Mesenchymal stem cell (in vitro differentiated cells and primary cell): Measurements from ENCODE around the gene CGREF1.
A peak's percentile ranks its signal among the peaks of the same experiment; 100 is the strongest.

Source experiments
- DNase-seq: peaks from one replicate; pipeline ENCODE4 v3.0.0-alpha.2; 2013
- H2AFZ ChIP-seq: one replicate; pipeline ENCODE4 v1.6.1; 2013; ENCODE audit warnings: low read depth, mild to moderate bottlenecking, control low read depth, inconsistent platforms, low read length, moderate library complexity
- H2AK5ac ChIP-seq: 2 replicates; pipeline ENCODE4 v1.6.1; 2013; ENCODE audit warnings: low read length, moderate library complexity, mild to moderate bottlenecking, inconsistent platforms; ENCODE audit not compliant: severe bottlenecking
- H2BK120ac ChIP-seq: one replicate; pipeline ENCODE4 v1.6.1; 2013; ENCODE audit warnings: low read depth, mild to moderate bottlenecking, inconsistent platforms, low read length, moderate library complexity
- H2BK12ac ChIP-seq, 2 experiments: one replicate each; pipeline ENCODE4 v1.6.1; 2013; ENCODE audit warnings: inconsistent platforms in 2 of 2, low read length in 2 of 2, mild to moderate bottlenecking in 2 of 2, moderate library complexity in 2 of 2, control low read depth in 1 of 2
- H2BK15ac ChIP-seq: one replicate; pipeline ENCODE4 v1.6.1; 2013; ENCODE audit warnings: mild to moderate bottlenecking, low read depth, inconsistent platforms; ENCODE audit not compliant: poor library complexity, severe bottlenecking
- H2BK5ac ChIP-seq: 2 replicates; pipeline ENCODE4 v1.6.1; 2013; ENCODE audit warnings: low read depth, mild to moderate bottlenecking, low read length, control low read depth, inconsistent platforms; ENCODE audit not compliant: poor library complexity, severe bottlenecking
- H3K14ac ChIP-seq, 2 experiments: one replicate each; pipeline ENCODE4 v1.6.1; 2013; ENCODE audit warnings: inconsistent platforms in 2 of 2, low read length in 2 of 2, control low read depth in 1 of 2, mild to moderate bottlenecking in 1 of 2, moderate library complexity in 1 of 2
- H3K18ac ChIP-seq, 2 experiments: one replicate each; pipeline ENCODE4 v1.6.1; 2013; ENCODE audit warnings: inconsistent platforms in 2 of 2, low read length in 2 of 2, control low read depth in 1 of 2, low read depth in 1 of 2, mild to moderate bottlenecking in 1 of 2
- H3K23ac ChIP-seq, 2 experiments: one replicate each; pipeline ENCODE4 v1.6.1; 2013; ENCODE audit warnings: inconsistent platforms in 2 of 2, low read length in 2 of 2, mild to moderate bottlenecking in 2 of 2, moderate library complexity in 2 of 2, control low read depth in 1 of 2
- H3K27ac ChIP-seq: 2 replicates; pipeline ENCODE4 v1.5.1; 2013; ENCODE audit warnings: mild to moderate bottlenecking, moderate library complexity, low read length, control low read depth, inconsistent platforms; ENCODE audit not compliant: poor library complexity, severe bottlenecking
- H3K27me3 ChIP-seq, 2 experiments: 2 replicates each; pipeline versions ENCODE4 v1.6.1 to v1.7.0; 2013; ENCODE audit warnings: low read length in 2 of 2, mild to moderate bottlenecking in 2 of 2, moderate library complexity in 2 of 2, control low read depth in 1 of 2, inconsistent platforms in 1 of 2; ENCODE audit not compliant: control insufficient read depth in 1 of 2, insufficient read depth in 1 of 2
- H3K36me3 ChIP-seq, 2 experiments: 2 replicates each; pipeline versions ENCODE4 v1.6.1 to v1.7.0; 2013; ENCODE audit warnings: low read length in 2 of 2, control low read depth in 1 of 2, inconsistent platforms in 1 of 2, low read depth in 1 of 2, mild to moderate bottlenecking in 1 of 2; ENCODE audit not compliant: insufficient read depth in 2 of 2, control insufficient read depth in 1 of 2
- H3K4ac ChIP-seq, 2 experiments: one replicate each; pipeline ENCODE4 v1.6.1; 2013; ENCODE audit warnings: inconsistent platforms in 2 of 2, low read length in 2 of 2, mild to moderate bottlenecking in 2 of 2, moderate library complexity in 2 of 2, control low read depth in 1 of 2, low read depth in 1 of 2
- H3K4me1 ChIP-seq: 2 replicates; pipeline ENCODE4 v1.6.1; 2013; ENCODE audit warnings: low read depth, low read length, control low read depth; ENCODE audit not compliant: control insufficient read depth, insufficient read depth
- H3K4me2 ChIP-seq: 2 replicates; pipeline ENCODE4 v1.6.1; 2013; ENCODE audit warnings: low read length, mild to moderate bottlenecking, inconsistent platforms; ENCODE audit not compliant: poor library complexity, severe bottlenecking
- H3K4me3 ChIP-seq, 2 experiments: 2 replicates each; pipeline versions ENCODE4 v1.5.1 to v1.7.0; 2013; ENCODE audit warnings: low read length in 2 of 2, mild to moderate bottlenecking in 2 of 2, control low read depth in 1 of 2, low read depth in 1 of 2; ENCODE audit not compliant: insufficient read depth in 1 of 2
- H3K79me1 ChIP-seq: replicated peaks from 2 replicates; pipeline ENCODE4 v1.6.1; 2013; ENCODE audit warnings: mild to moderate bottlenecking, control low read depth, low read length, inconsistent platforms; ENCODE audit not compliant: poor library complexity, severe bottlenecking
- H3K9ac ChIP-seq: 2 replicates; pipeline ENCODE4 v1.7.0; 2013; ENCODE audit warnings: mild to moderate bottlenecking, low read length, moderate library complexity
- H3K9me3 ChIP-seq: 2 replicates; pipeline ENCODE4 v1.7.0; 2013; ENCODE audit warnings: mild to moderate bottlenecking, low read length; ENCODE audit not compliant: control insufficient read depth
- H4K8ac ChIP-seq: one replicate; pipeline ENCODE4 v1.6.1; 2013; ENCODE audit warnings: inconsistent platforms, mild to moderate bottlenecking, low read length, moderate library complexity
- H4K91ac ChIP-seq: one replicate; pipeline ENCODE4 v1.6.1; 2013; ENCODE audit warnings: mild to moderate bottlenecking, low read length, inconsistent platforms
- WGBS: methylation state at CpG from one replicate; pipeline ENCODE4 v1.1.7; 2013; ENCODE audit warnings: mixed read lengths; 5-methylcytosine and 5-hydroxymethylcytosine counted together

The CGREF1 gene

GRCh38 chr2:27070653-27071276, 48.2 kb downstream of the CGREF1 start:
- Histone ChIP-seq H2BK15ac (no peak overlapping the region), H3K27ac (peak overlapping the region; percentile 66), H4K91ac (peak overlapping the region; percentile 16), H2AK5ac (peak overlapping the region; percentile 75), H2BK12ac (peak overlapping the region; percentile 40 to 90), H3K36me3 (peaks cover 31 to 44% of the 10 kb centered on the region in 2 experiments), H2BK5ac (peak overlapping the region; percentile 46), H3K18ac (peak overlapping the region; percentile 95), H3K4ac (peak overlapping the region; percentile 64 to 99), H2BK120ac (peak overlapping the region; percentile 73), H3K4me2 (peak overlapping the region; percentile 80), H3K4me1 (peaks cover 28% of the 10 kb centered on the region), H3K4me3 (peak overlapping the region; percentile 89 to 100), H3K79me1 (peaks cover 14% of the 10 kb centered on the region), H3K14ac (peak overlapping the region in 1 of 2 experiments; percentile 45), H2AFZ (no peak overlapping the region), H3K9ac (peak overlapping the region; percentile 99), H3K9me3 (no peaks in the 10 kb centered on the region), H3K23ac (peak overlapping the region in 1 of 2 experiments; percentile 100), H3K27me3 (no peaks in the 10 kb centered on the region), H4K8ac (peak overlapping the region; percentile 55)
- 8% methylated on average over 11 of the region's 11 CpGs for WGBS
- DNase-seq: no peak

- peak overlapping the region in 1 of 2 experiments; percentile 100 for H3K4me3 ChIP-seq
- no peak overlapping the region for H2BK120ac ChIP-seq
- peak overlapping the region in 1 of 2 experiments; percentile 64 for H3K4ac ChIP-seq
- DNase-seq: no peak
- peaks cover 28% of the 10 kb centered on the region for H3K4me1 ChIP-seq
- peak overlapping the region; percentile 99 for H3K9ac ChIP-seq
- no peak overlapping the region for H2BK15ac ChIP-seq
- peak overlapping the region in 1 of 2 experiments; percentile 42 for H3K23ac ChIP-seq
- WGBS: 89% methylated on average over 6 of the region's 8 CpGs
- H3K14ac ChIP-seq: no peak overlapping the region
- H3K79me1 ChIP-seq: peaks cover 16% of the 10 kb centered on the region
- H2BK5ac ChIP-seq: no peak overlapping the region
- no peak overlapping the region for H2AFZ ChIP-seq
- H2AK5ac ChIP-seq: peak overlapping the region; percentile 24
- no peak overlapping the region for H3K18ac ChIP-seq
- no peaks in the 10 kb centered on the region for H3K9me3 ChIP-seq
- peak overlapping the region; percentile 80 for H3K4me2 ChIP-seq
- H4K8ac ChIP-seq: no peak overlapping the region
- no peak overlapping the region for H4K91ac ChIP-seq
- H3K27ac ChIP-seq: no peak overlapping the region
- H3K27me3 ChIP-seq: no peaks in the 10 kb centered on the region
- no peak overlapping the region for H2BK12ac ChIP-seq
- peaks cover 32 to 51% of the 10 kb centered on the region in 2 experiments for H3K36me3 ChIP-seq
Observed at GRCh38 chr2:27069961-27070618, 48.8 kb downstream of the CGREF1 start.

GRCh38 chr2:27069436-27069835, 49.5 kb downstream of the CGREF1 start:
- WGBS: 98% methylated on average over 6 of the region's 6 CpGs
- Histone ChIP-seq H3K9ac (peak overlapping the region; percentile 99), H3K4me3 (peak overlapping the region in 1 of 2 experiments; percentile 100), H3K18ac (no peak overlapping the region), H4K91ac (no peak overlapping the region), H3K27ac (no peak overlapping the region), H3K4ac (no peak overlapping the region), H3K14ac (no peak overlapping the region), H3K9me3 (no peaks in the 10 kb centered on the region), H2AFZ (no peak overlapping the region), H2AK5ac (no peak overlapping the region), H3K79me1 (peaks cover 18% of the 10 kb centered on the region), H2BK120ac (no peak overlapping the region), H4K8ac (no peak overlapping the region), H2BK15ac (no peak overlapping the region), H3K4me1 (peaks cover 26% of the 10 kb centered on the region), H3K36me3 (peaks cover 37 to 54% of the 10 kb centered on the region in 2 experiments), H3K27me3 (no peaks in the 10 kb centered on the region), H3K4me2 (peak overlapping the region; percentile 14), H2BK5ac (no peak overlapping the region), H3K23ac (no peak overlapping the region), H2BK12ac (no peak overlapping the region)
- no peak for DNase-seq

- no peaks in the 10 kb centered on the region for H3K9me3 ChIP-seq
- H3K4me1 ChIP-seq: peaks cover 22% of the 10 kb centered on the region
- no peak overlapping the region for H3K4me2 ChIP-seq
- H3K4me3 ChIP-seq: no peak overlapping the region
- H2BK12ac ChIP-seq: no peak overlapping the region
- H4K8ac ChIP-seq: no peak overlapping the region
- H2BK15ac ChIP-seq: no peak overlapping the region
- WGBS: 100% methylated on average over 5 of the region's 5 CpGs
- H2AK5ac ChIP-seq: no peak overlapping the region
- H3K23ac ChIP-seq: no peak overlapping the region
- peaks cover 24% of the 10 kb centered on the region for H3K79me1 ChIP-seq
- no peak overlapping the region for H2BK5ac ChIP-seq
- no peak overlapping the region for H3K9ac ChIP-seq
- H3K18ac ChIP-seq: no peak overlapping the region
- no peak overlapping the region for H2AFZ ChIP-seq
- H3K4ac ChIP-seq: no peak overlapping the region
- peaks cover 40 to 61% of the 10 kb centered on the region in 2 experiments for H3K36me3 ChIP-seq
- DNase-seq: no peak
- no peak overlapping the region for H2BK120ac ChIP-seq
- H3K27ac ChIP-seq: no peak overlapping the region
- H3K14ac ChIP-seq: no peak overlapping the region
- H4K91ac ChIP-seq: no peak overlapping the region
- no peaks in the 10 kb centered on the region for H3K27me3 ChIP-seq
Observed at GRCh38 chr2:27067385-27067784, 51.5 kb downstream of the CGREF1 start.
